Amniotic stem cell (primary cell): Measurements from ENCODE around the gene SBDS.

ENCODE experiments used
- DNase-seq: peaks from one replicate; lab custom pipeline; 2025; lab: John Stamatoyannopoulos, UW

Gene SBDS

GRCh38 chr7:66937940-66938339 lies 57.4 kb downstream of the SBDS start:
- no peak for DNase-seq
